CD4-positive, alpha-beta T cell treated with Interleukin-4 for 4 hours (primary cell): Measurements from ENCODE around the gene GCAT.
"Not testable (repeated sequence)": the region's sequence is repeated elsewhere in the genome, so short reads cannot be mapped to it uniquely, and the experiment has no call there.

Experiments
- DNase-seq: peaks from one replicate; pipeline ENCODE4 v3.0.0-alpha.2; 2020

Gene GCAT

DNA sequence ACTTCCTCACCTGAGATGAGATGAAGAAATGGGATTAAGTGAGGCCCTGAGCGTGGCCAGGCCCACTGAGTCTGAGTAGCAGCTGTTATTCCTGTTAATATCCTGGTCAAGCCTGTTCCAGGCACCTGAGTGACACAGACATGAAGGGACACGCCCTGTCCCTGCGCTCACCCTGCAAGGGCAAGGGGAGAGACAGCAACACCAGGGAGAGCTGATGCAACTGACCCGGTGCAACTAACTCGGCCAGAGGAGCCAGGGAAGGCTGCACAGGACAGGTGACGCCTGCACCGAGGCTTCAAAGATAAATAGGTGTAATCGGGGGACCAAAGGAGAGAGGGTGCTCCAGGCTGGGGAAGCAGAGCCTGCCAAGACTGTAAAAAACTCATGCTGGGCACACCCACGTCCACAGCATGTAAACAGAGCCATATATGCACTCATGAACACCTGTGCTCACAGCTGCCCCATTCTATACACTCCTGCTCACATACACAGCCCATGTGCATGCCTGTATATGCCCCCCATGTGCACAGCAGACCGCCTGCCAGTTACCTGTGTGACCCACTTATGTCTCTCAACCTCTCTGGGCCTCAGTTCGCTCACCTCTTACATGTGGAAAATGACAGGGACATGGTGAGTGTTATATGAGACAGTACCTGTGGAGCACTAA, 22.8 kb upstream of the GCAT start:
- DNase-seq = no peak

- DNase-seq = no peak
These were observed 17.5 kb upstream of the GCAT start for GRCh38 chr22:37790234-37790633.

- no peak for DNase-seq
These were observed 15.2 kb upstream of the GCAT start for GRCh38 chr22:37792494-37792893.

GRCh38 chr22:37794376-37794775, 13.4 kb upstream of the GCAT start:
- no peak for DNase-seq

GRCh38 chr22:37796079-37796478, 11.7 kb upstream of the GCAT start:
- no peak for DNase-seq

GRCh38 chr22:37797259-37797658, 10.5 kb upstream of the GCAT start:
- not testable (repeated sequence) for DNase-seq

DNA sequence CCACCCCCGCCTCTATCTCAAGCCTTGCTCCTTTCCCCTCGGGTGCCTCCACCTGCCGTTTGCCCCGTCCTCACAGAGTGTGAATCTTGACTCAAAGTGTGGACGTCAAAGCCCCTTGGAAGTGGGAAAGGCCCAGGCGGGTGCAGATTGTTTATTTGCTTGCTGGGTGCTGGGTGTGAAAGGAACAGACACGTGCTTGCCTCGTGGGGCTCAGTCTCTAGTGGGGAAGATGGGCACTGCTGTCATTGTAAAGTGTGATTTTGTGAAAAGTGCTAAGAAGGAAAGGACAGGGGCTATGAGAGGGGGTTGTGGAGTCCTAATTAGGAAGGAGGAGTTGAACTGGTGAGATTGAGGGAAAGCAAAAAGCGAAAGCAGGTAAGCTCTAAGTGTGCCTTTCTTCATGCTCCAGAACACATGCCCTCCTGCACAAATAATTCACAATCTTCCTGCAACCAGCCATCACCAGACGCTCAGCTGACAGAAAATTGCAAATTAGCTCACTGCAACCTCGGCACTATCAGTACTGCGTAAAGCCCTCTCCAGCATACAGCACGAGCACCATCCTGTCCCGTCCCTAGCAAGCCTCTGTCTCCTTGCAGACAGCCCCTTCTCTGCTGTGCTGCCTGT, 9.7 kb upstream of the GCAT start:
- DNase-seq = no peak

DNA sequence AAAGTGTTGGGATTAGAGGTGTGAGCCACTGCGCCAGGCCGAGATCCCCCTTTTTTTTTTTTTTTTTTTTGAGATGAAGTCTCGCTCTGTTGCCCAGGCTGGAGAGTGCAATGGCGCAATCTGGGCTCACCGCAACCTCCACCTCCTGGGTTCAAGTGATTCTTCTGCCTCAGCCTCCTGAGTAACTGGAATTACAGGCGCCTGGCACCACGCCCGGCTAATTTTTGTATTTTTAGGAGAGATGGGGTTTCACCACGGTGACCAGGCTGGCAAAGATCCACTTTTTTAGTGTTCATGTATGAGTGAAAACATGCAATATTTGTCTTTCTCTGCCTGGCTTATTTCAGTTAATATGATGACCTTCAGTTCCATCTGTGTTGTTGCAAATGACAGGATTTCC, 7.8 kb upstream of the GCAT start:
- DNase-seq = not testable (repeated sequence)

DNA sequence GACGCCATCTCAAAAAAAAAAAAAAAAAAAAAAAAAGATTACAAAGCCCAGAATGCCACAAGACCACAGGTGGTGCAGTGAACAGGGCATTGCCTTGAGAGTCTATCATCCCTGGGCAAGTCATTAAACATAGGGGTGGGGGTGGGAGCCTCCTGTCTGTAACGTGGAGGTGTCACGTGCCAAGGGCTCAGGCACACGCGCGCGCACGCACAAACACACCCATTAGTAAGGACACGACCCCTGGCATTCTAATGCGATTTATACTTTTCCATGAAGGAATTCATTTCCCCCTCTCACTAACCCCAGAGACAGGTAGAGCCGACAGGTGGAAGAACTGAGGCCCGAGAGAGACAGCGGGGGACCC, 5.8 kb upstream of the GCAT start:
- no peak for DNase-seq

GRCh38 chr22:37802310-37803194, 5.2 kb upstream of the GCAT start:
- no peak for DNase-seq

- DNase-seq = no peak
These were observed 4.5 kb upstream of the GCAT start for GRCh38 chr22:37803195-37803638.

GRCh38 chr22:37803639-37804351, 3.9 kb upstream of the GCAT start:
- DNase-seq = no peak

DNA sequence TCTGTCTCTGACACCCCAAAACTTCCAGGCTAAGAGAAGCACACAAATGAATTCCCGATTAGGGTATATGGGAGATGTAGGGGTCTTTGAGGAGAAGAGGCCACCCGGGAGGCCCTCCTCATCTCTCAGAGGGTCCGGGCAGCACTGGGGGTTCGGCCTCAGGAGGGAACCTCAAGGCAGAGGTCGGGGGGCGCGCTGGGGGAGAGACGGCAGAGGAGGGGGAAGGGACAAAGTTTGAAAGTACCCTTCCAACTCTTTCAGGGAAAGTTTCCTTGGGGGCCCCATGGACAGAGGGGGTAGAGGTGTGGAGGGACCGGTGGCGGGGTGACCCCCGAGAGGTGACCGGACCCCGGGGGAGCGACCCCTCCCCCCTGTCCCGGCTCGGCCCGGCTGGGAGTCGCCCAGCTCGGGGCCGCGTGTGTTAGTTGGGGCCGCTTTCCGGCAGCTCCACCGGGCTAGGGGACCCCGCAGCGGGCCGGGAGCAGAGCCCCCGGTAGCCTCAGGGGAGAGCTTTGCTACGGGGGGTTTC, 3.3 kb upstream of the GCAT start:
- DNase-seq = no peak

DNA sequence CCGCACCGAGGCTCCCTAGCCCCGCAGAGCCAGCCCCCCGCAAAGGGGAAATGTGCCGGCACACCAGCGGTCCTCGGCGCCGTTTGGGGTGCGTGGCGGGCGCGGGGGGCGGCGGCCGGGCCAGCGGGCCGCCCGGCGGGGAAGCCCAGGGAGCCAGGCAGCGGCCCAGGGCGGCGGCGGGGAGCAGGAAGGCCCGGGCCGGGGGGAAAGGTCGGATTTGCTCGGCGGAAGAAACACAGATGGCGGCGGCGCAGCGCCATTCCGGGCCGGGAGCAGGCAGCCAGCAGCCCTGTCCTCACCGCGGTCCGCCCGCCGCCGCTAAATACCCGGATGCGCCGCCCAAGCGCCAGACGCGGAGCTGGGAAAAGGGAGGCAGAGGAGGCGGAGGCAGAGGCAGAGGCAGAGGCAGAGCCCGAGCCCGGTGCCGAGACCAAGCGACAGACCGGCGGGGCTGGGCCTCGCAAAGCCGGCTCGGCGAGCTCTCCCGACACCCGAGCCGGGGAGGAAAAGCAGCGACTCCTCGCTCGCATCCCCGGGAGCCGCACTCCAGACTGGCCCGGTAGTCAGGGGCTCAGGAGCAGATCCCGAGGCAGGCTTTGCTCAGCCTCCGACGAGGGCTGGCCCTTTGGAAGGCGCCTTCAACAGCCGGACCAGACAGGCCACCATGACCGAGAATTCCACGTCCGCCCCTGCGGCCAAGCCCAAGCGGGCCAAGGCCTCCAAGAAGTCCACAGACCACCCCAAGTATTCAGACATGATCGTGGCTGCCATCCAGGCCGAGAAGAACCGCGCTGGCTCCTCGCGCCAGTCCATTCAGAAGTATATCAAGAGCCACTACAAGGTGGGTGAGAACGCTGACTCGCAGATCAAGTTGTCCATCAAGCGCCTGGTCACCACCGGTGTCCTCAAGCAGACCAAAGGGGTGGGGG, 2.6 kb upstream of the GCAT start:
- DNase-seq = peak; percentile 61

DNA sequence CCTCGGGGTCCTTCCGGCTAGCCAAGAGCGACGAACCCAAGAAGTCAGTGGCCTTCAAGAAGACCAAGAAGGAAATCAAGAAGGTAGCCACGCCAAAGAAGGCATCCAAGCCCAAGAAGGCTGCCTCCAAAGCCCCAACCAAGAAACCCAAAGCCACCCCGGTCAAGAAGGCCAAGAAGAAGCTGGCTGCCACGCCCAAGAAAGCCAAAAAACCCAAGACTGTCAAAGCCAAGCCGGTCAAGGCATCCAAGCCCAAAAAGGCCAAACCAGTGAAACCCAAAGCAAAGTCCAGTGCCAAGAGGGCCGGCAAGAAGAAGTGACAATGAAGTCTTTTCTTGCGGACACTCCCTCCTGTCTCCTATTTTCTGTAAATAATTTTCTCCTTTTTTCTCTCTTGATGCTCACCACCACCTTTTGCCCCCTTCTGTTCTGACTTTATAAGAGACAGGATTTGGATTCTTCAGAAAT, 1.9 kb upstream of the GCAT start:
- DNase-seq = no peak

- no peak for DNase-seq
These were observed 1.1 kb upstream of the GCAT start for GRCh38 chr22:37806409-37807333.

DNA sequence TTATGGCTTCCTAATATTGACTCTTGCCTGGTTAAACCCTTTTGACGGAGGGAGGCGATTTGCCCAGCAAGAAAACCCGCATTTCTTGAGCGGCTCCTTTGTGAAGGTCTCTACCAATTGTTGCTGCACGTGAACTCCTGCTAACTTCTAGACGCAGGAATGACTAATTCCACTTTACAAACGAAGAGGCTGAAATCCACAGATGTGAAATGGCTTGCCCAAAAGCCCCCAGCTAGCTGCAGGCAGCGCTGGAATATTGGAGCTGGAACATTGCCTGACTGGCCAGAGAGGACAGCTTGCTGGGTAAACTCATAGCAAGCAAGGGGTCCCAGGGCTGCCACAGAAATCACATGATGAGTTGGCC, 542 bp downstream of the GCAT start:
- DNase-seq = no peak

GRCh38 chr22:37809672-37810333, 2.1 kb downstream of the GCAT start:
- no peak for DNase-seq

GRCh38 chr22:37811867-37812266, 4.1 kb downstream of the GCAT start:
- DNase-seq = no peak
